Measurements from ENCODE around the gene UBAC1. TPM values are rescaled to one million over a fixed set of nuclear protein-coding genes. Genes with fewer than 3 reads are reported as not detected.

Gene UBAC1, protein sequence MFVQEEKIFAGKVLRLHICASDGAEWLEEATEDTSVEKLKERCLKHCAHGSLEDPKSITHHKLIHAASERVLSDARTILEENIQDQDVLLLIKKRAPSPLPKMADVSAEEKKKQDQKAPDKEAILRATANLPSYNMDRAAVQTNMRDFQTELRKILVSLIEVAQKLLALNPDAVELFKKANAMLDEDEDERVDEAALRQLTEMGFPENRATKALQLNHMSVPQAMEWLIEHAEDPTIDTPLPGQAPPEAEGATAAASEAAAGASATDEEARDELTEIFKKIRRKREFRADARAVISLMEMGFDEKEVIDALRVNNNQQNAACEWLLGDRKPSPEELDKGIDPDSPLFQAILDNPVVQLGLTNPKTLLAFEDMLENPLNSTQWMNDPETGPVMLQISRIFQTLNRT
- total RNA-seq = 27.1 and 29.4 TPM in 2 replicates

DNA sequence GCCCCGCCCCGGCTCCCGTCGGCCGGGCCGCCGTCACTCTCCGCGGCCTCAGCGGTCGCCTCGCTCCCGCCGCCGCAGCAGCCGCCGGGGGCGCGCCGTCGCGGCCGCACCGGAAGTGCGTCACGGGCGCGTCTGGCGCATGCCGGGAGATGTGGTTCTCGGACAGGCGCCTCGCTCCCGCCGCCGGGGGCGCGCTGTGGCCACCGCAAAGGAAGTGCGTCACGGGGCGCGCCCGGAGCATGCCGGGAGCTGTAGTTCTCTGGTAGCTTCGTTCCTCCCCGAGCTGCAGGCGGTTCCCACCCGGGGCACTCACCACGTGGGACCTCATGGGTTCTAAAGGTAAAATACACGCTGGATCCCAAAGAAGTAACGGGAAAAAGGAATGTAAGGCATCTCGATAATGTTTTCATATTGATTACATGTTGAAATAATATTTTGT is at the start of gene UBAC1:
UBAC1 (minus strand) TSS at position 97 of the 439 bp plus-strand sequence. CDS start 211 bp downstream, outside the sequence.

DNA sequence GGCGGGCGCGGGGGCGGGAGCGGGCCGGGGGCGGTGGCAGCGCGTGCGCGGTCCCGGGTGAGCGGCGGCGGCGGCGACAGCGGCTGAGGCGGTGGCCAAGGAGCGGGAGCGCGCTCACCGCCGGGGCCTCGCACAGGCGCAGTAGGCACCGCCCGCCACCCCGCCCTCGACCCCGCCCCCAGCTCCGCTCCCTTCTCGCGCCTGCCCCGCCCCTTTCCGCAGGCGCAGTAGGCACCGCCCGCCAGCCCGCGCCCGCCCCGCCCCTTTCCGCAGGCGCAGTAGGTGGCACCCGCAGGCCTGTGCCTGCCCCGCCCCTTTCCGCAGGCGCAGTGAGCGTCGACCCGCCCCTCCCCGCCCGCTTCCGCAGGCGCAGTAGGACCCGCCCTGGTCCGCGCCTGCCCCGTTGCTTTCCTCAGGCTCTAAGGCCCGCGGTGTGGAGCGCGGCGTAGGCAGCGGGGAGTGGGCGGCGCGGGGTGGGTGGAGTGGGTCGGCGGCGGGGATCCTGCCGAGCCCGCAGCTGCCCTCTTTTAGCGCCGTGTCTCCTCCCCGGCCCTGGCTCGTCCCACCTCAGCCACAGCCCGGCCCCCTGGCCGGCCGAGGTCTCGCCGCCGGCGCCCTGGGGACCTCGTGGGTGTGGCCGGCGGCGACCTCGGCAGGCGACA is 53.6 kb downstream of the UBAC1 start, which contains the start of gene CAMSAP1:
CAMSAP1 (minus strand) TSS at position 116 of the 662 bp plus-strand sequence. CDS start 387 bp downstream, outside the sequence.

Other genes with a start within 250 kb of the UBAC1 start
- gene CAMSAP1, start 53.8 kb downstream of the UBAC1 start, total RNA-seq = 19.9 and 38.7 TPM in 2 replicates
- gene NACC2, start 133.9 kb upstream of the UBAC1 start, total RNA-seq = 32.4 and 50.5 TPM in 2 replicates
- 47.8 and 52.3 TPM in 2 replicates for gene TMEM250, start 157.5 kb upstream of the UBAC1 start, total RNA-seq
- gene LHX3, start 243.8 kb upstream of the UBAC1 start, total RNA-seq = not detected in 2 replicates

Data from smooth muscle cell of the umbilical artery (primary cell).